Smooth muscle cell (in vitro differentiated cells): Measurements from ENCODE around the gene LMO7. TPM values are rescaled to one million over a fixed set of nuclear protein-coding genes. Genes with fewer than 3 reads are reported as not detected.

ENCODE experiments used
- DNase-seq: peaks from one replicate; lab custom pipeline; 2025; ENCODE audit not compliant: unreplicated experiment; lab: John Stamatoyannopoulos, UW
- H2AFZ ChIP-seq: fragments of 200-600 bp; sonication (generic); 2 replicates; pipeline ENCODE4 v1.6.0; 2016; ENCODE audit warnings: antibody characterized with exemption, low read depth, mild to moderate bottlenecking
- H3F3A ChIP-seq: fragments of 200-600 bp; sonication (generic); 2 replicates; pipeline ENCODE4 v1.6.0; 2017; ENCODE audit warnings: antibody characterized with exemption, low read depth
- H3K27ac ChIP-seq: fragments of 200-600 bp; sonication (generic); 2 replicates; pipeline ENCODE4 v1.5.1; 2016; ENCODE audit warnings: low read depth, mild to moderate bottlenecking
- H3K27me3 ChIP-seq: fragments of 200-600 bp; sonication (generic); 2 replicates; pipeline ENCODE4 v1.6.1; 2016; ENCODE audit warnings: low read depth, mild to moderate bottlenecking
- H3K36me3 ChIP-seq: fragments of 200-600 bp; sonication (generic); 2 replicates; pipeline ENCODE4 v1.5.1; 2016; ENCODE audit warnings: low read depth
- H3K4me1 ChIP-seq: fragments of 200-600 bp; sonication (generic); 2 replicates; pipeline ENCODE4 v1.5.1; 2016; ENCODE audit warnings: low read depth
- H3K4me2 ChIP-seq: fragments of 200-600 bp; sonication (generic); 2 replicates; pipeline ENCODE4 v1.6.0; 2016; ENCODE audit warnings: mild to moderate bottlenecking
- H3K4me3 ChIP-seq: fragments of 200-600 bp; sonication (generic); 2 replicates; pipeline ENCODE4 v1.5.1; 2016; ENCODE audit warnings: mild to moderate bottlenecking
- H3K79me2 ChIP-seq: fragments of 200-600 bp; sonication (generic); 2 replicates; pipeline ENCODE4 v1.6.0; 2016; ENCODE audit warnings: low read depth, mild to moderate bottlenecking
- H3K9ac ChIP-seq: fragments of 200-600 bp; sonication (generic); 2 replicates; pipeline ENCODE4 v1.6.0; 2016; ENCODE audit warnings: low read depth
- H3K9me3 ChIP-seq: fragments of 200-600 bp; sonication (generic); replicated peaks from 2 replicates; pipeline ENCODE4 v1.5.1; 2016; ENCODE audit warnings: low read depth
- H4K20me1 ChIP-seq: fragments of 200-600 bp; sonication (generic); 2 replicates; pipeline ENCODE4 v1.6.0; 2016; ENCODE audit warnings: low read depth
- WGBS: methylation state at CpG from one replicate; pipeline ENCODE4 v1.1.7; 2016; ENCODE audit warnings: low lambda C conversion rate; 5-methylcytosine and 5-hydroxymethylcytosine counted together
- polyA plus RNA-seq: library from polyadenylated mRNA; unstranded; fragments of >200 nt; fragmentation: Nextera tagmentation; extraction: Ambion mirVana; gene quantifications from 2 replicates; pipeline ENCODE4 v1.2.1, GENCODE V29; 2016
- total RNA-seq: library from RNA; depleted of rRNA; stranded (reverse); fragments of >200 nt; gene quantifications from 2 replicates; pipeline ENCODE4 v1.2.3, GENCODE V29; 2014
- TF ChIP-seq, protein P1 (sequence below): fragments of 200-600 bp; sonication (generic); IDR thresholded peaks from 2 replicates; pipeline ENCODE4 v1.5.1; 2017; ENCODE audit warnings: borderline replicate concordance, mild to moderate bottlenecking, antibody characterized with exemption; ENCODE audit not compliant: insufficient read depth, poor library complexity, severe bottlenecking

LMO7 gene
- total and polyA plus RNA-seq, 2 experiments from 2014 or later, result 157 to 213 TPM

DNA sequence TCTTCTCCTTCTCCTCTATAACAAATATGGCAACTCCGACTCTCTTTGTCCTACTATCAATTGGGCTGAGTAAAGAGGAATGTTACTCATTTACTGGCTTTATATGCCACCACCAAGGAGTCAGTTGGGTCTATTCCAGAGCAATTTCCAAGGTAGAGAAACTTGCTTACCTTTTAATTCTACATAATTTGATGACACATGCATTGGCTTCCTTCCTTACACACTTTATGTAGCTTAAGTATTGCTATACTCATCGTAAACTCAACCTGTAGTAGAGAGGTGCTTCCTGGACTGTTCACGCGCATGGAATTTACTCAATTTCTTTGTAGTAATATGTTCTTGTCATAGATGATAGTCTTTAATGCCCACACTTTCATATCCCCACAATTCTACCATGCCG is 160.7 kb downstream of the LMO7 start:
- Histone ChIP-seq H3K4me1 (no peaks in the 10 kb centered on the region), H3K9ac (no peak overlapping the region), H3K36me3 (peaks cover 23% of the 10 kb centered on the region), H3K9me3 (no peaks in the 10 kb centered on the region), H3F3A (peaks cover 12% of the 10 kb centered on the region), H3K79me2 (peaks cover 37% of the 10 kb centered on the region), H4K20me1 (peaks cover 91% of the 10 kb centered on the region), H3K27ac (peak overlapping the region; percentile 34), H3K4me2 (no peak overlapping the region), H2AFZ (no peak overlapping the region), H3K27me3 (no peaks in the 10 kb centered on the region), H3K4me3 (no peak overlapping the region)
- WGBS, result 90% methylated on average over 5 of the region's 5 CpGs
- DNase-seq, result no peak
- TF ChIP-seq, protein P1, sequence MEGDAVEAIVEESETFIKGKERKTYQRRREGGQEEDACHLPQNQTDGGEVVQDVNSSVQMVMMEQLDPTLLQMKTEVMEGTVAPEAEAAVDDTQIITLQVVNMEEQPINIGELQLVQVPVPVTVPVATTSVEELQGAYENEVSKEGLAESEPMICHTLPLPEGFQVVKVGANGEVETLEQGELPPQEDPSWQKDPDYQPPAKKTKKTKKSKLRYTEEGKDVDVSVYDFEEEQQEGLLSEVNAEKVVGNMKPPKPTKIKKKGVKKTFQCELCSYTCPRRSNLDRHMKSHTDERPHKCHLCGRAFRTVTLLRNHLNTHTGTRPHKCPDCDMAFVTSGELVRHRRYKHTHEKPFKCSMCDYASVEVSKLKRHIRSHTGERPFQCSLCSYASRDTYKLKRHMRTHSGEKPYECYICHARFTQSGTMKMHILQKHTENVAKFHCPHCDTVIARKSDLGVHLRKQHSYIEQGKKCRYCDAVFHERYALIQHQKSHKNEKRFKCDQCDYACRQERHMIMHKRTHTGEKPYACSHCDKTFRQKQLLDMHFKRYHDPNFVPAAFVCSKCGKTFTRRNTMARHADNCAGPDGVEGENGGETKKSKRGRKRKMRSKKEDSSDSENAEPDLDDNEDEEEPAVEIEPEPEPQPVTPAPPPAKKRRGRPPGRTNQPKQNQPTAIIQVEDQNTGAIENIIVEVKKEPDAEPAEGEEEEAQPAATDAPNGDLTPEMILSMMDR, result no peak

DNA sequence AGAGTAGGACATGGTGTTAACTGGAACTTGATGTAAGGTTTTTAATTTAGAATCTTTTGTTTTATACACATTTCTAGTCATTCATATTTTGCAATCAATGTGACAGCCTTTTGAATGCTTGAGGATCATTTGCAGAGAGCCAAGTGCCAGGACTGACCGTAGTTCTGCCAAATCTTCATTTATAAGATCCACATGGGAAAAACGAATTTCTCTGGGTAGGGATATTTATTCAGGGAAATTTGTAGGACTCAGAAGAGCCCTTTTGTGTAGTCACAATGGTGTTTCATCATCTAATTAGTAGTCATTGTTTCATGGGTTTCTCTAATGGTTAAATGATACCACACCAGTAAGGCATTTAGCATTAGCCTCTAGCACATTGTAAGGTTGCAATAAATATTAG is 161.1 kb downstream of the LMO7 start:
- Histone ChIP-seq H3K9me3 (no peaks in the 10 kb centered on the region), H3K9ac (no peak overlapping the region), H3K4me2 (no peak overlapping the region), H3K27me3 (no peaks in the 10 kb centered on the region), H3K27ac (peak overlapping the region; percentile 34), H3F3A (peaks cover 12% of the 10 kb centered on the region), H4K20me1 (peaks cover 90% of the 10 kb centered on the region), H3K36me3 (peaks cover 27% of the 10 kb centered on the region), H3K4me3 (no peak overlapping the region), H3K4me1 (no peaks in the 10 kb centered on the region), H2AFZ (no peak overlapping the region), H3K79me2 (peaks cover 33% of the 10 kb centered on the region)
- TF ChIP-seq, protein P1, result no peak
- 94% methylated on average over 2 of the region's 2 CpGs for WGBS
- DNase-seq, result no peak

DNA sequence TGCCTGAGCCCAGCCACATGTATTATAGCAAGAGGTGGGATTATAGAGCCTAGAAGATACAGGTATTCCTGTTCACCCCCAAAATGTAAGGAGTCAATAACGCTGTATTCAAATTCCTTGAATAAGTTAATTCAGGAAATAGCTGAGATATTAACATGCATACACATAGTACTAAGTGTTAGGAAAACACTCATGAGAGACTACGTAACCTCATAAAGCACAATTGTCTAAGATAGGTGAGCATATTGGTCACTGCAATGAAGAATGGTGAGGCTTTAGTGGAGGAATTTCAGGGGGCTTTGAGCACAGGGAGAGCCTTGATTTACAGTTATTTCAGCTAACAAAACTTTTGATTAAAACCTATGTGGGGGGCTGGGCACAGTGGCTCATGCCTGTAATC is 161.6 kb downstream of the LMO7 start:
- peaks cover 90% of the 10 kb centered on the region for H4K20me1 ChIP-seq
- H3K27me3 ChIP-seq, result no peaks in the 10 kb centered on the region
- TF ChIP-seq, protein P1, result no peak
- H2AFZ ChIP-seq, result no peak overlapping the region
- H3K9ac ChIP-seq, result no peak overlapping the region
- 94% methylated on average over 2 of the region's 2 CpGs for WGBS
- peaks cover 28% of the 10 kb centered on the region for H3K79me2 ChIP-seq
- H3K4me1 ChIP-seq, result no peaks in the 10 kb centered on the region
- no peak for DNase-seq
- no peak overlapping the region for H3K4me2 ChIP-seq
- no peaks in the 10 kb centered on the region for H3K9me3 ChIP-seq
- H3K4me3 ChIP-seq, result no peak overlapping the region
- peak overlapping the region; percentile 34 for H3K27ac ChIP-seq
- peaks cover 27% of the 10 kb centered on the region for H3K36me3 ChIP-seq
- H3F3A ChIP-seq, result peaks cover 9% of the 10 kb centered on the region
